Measurements from ENCODE around the gene SBSN. TPM values are rescaled to one million over a fixed set of nuclear protein-coding genes. Genes with fewer than 3 reads are reported as not detected.

The SBSN gene
- total RNA-seq, 1 donor from 2014 or later = not detected

- Histone ChIP-seq H3K9me3 (replicated peaks) (no peaks in the 10 kb centered on the region), H3K27me3 (ENCODE audit: low read depth) (peaks cover 38% of the 10 kb centered on the region), H3K4me3 (no peak overlapping the region), H3K36me3 (no peaks in the 10 kb centered on the region), H3K27ac (replicated peaks) (no peak overlapping the region), H3K4me1 (peaks cover 11% of the 10 kb centered on the region)
- intact Hi-C loops (cut with micrococcal nuclease) = no loop called here
- no peak for TF ChIP-seq CTCF (IDR thresholded peaks at IDR 0.05; ENCODE audit: borderline replicate concordance)
- no peak for DNase-seq
These were observed 25.4 kb upstream of the SBSN start for GRCh38 chr19:35553385-35554000.

- H3K36me3 ChIP-seq = no peaks in the 10 kb centered on the region
- no peaks in the 10 kb centered on the region for H3K9me3 ChIP-seq (replicated peaks)
- no peak overlapping the region for H3K27ac ChIP-seq (replicated peaks)
- peaks cover 4% of the 10 kb centered on the region for H3K4me1 ChIP-seq
- TF ChIP-seq CTCF (IDR thresholded peaks at IDR 0.05; ENCODE audit: borderline replicate concordance) = no peak
- intact Hi-C loops (cut with micrococcal nuclease) = no loop called here
- H3K4me3 ChIP-seq = no peak overlapping the region
- DNase-seq = no peak
- H3K27me3 ChIP-seq (ENCODE audit: low read depth) = peaks cover 31% of the 10 kb centered on the region
These were observed 24.6 kb upstream of the SBSN start for GRCh38 chr19:35552534-35553384.

GRCh38 chr19:35551091-35551810 lies 23.1 kb upstream of the SBSN start:
- intact Hi-C loops (cut with micrococcal nuclease) = no loop called here
- no peaks in the 10 kb centered on the region for H3K9me3 ChIP-seq (replicated peaks)
- no peak overlapping the region for H3K27ac ChIP-seq (replicated peaks)
- H3K27me3 ChIP-seq (ENCODE audit: low read depth) = peaks cover 16% of the 10 kb centered on the region
- TF ChIP-seq CTCF (IDR thresholded peaks at IDR 0.05; ENCODE audit: borderline replicate concordance) = no peak
- DNase-seq = no peak
- H3K4me3 ChIP-seq = no peak overlapping the region
- peaks cover 11% of the 10 kb centered on the region for H3K4me1 ChIP-seq
- peaks cover 12% of the 10 kb centered on the region for H3K36me3 ChIP-seq

- Histone ChIP-seq H3K4me1 (peaks cover 23% of the 10 kb centered on the region), H3K9me3 (replicated peaks) (no peaks in the 10 kb centered on the region), H3K4me3 (no peak overlapping the region), H3K27ac (replicated peaks) (no peak overlapping the region), H3K27me3 (ENCODE audit: low read depth) (peaks cover 3% of the 10 kb centered on the region), H3K36me3 (peaks cover 12% of the 10 kb centered on the region)
- DNase-seq = no peak
- intact Hi-C loops (cut with micrococcal nuclease) = no loop called here
- no peak for TF ChIP-seq CTCF (IDR thresholded peaks at IDR 0.05; ENCODE audit: borderline replicate concordance)
These were observed 21.9 kb upstream of the SBSN start for GRCh38 chr19:35549879-35550523.

GRCh38 chr19:35549174-35549788 lies 21.2 kb upstream of the SBSN start:
- Histone ChIP-seq H3K4me3 (no peak overlapping the region), H3K9me3 (replicated peaks) (no peaks in the 10 kb centered on the region), H3K36me3 (peaks cover 12% of the 10 kb centered on the region), H3K27me3 (ENCODE audit: low read depth) (no peaks in the 10 kb centered on the region), H3K4me1 (peaks cover 30% of the 10 kb centered on the region), H3K27ac (replicated peaks) (no peak overlapping the region)
- intact Hi-C loops (cut with micrococcal nuclease) = no loop called here
- DNase-seq = no peak
- peak; percentile 79 for TF ChIP-seq CTCF (IDR thresholded peaks at IDR 0.05; ENCODE audit: borderline replicate concordance)
